Body of pancreas (tissue), 4 donors: ENCODE measurements around the gene PLEKHG4B. TPM values are rescaled to one million over a fixed set of nuclear protein-coding genes. Genes with fewer than 3 reads are reported as not detected.

Experiments used
- ATAC-seq: fragments of 150-250 bp; one replicate; pipeline ENCODE4 v1.9.1; 2016
- DNase-seq, 4 donors: peaks; one replicate each; pipeline ENCODE4 v3.0.0-alpha.2; 2019
- H3K27ac ChIP-seq, 4 donors: fragments of 200-600 bp; sonication (generic); 1 replicate in 3 of 4; 2 replicates in 1 of 4; pipeline versions ENCODE4 v1.5.1 to v1.6.1; 2016 to 2019; ENCODE audit warnings: mild to moderate bottlenecking in 1 of 4, mixed read lengths in 1 of 4, moderate library complexity in 1 of 4
- H3K27me3 ChIP-seq, 2 donors: fragments of 200-600 bp; sonication (generic); one replicate each; pipeline ENCODE4 v1.6.0; 2016; ENCODE audit warnings: mild to moderate bottlenecking in 1 of 2
- H3K36me3 ChIP-seq, 2 donors: fragments of 200-600 bp; sonication (generic); replicated peaks in 1 of 2; 2 replicates each; pipeline ENCODE4 v1.5.1; 2016; ENCODE audit warnings: low read depth in 2 of 2; ENCODE audit not compliant: insufficient read depth in 1 of 2
- H3K4me1 ChIP-seq: fragments of 200-600 bp; sonication (generic); one replicate; pipeline ENCODE4 v1.6.0; 2016
- H3K4me3 ChIP-seq, 2 donors: fragments of 200-600 bp; sonication (generic); 1 replicate in 1 of 2; 2 replicates in 1 of 2; pipeline ENCODE4 v1.5.1; 2016 to 2019
- H3K9me3 ChIP-seq, 3 donors: fragments of 200-600 bp; sonication (generic); 1 replicate in 2 of 3; 2 replicates in 1 of 3; pipeline ENCODE4 v1.5.1; 2016
- POLR2A ChIP-seq, 3 donors: fragments of 450-650 bp; IDR thresholded peaks; one replicate each; pipeline ENCODE4 v1.6.1; 2016; ENCODE audit warnings: antibody characterized with exemption in 3 of 3, mild to moderate bottlenecking in 2 of 3
- WGBS, 2 donors: methylation state at CpG; one replicate each; pipeline ENCODE4 v1.1.5; 2017; 5-methylcytosine and 5-hydroxymethylcytosine counted together
- intact Hi-C: fragments of 100-400 bp; cut with DNase I; formaldehyde crosslinking; loops from one replicate; pipeline ENCODE4 v1.15.1; 2023
- total RNA-seq, 2 donors: library from RNA; depleted of rRNA; stranded (reverse); fragments of >200 nt; gene quantifications; one replicate each; pipeline ENCODE4 v1.1.0, GENCODE V29; 2016
- TF ChIP-seq, protein P1 (sequence below), 7 experiments: fragments of 450-650 bp in 4 of 7; fragments of 200-600 bp in 3 of 7; sonication (generic) in 3 of 7; IDR thresholded peaks; one replicate each; pipeline ENCODE4 v1.5.1; 2016 to 2019; ENCODE audit warnings: antibody characterized with exemption in 7 of 7

PLEKHG4B gene
- total RNA-seq, 2 donors from 2014 or later: 0.99 to 1.3 TPM

DNA sequence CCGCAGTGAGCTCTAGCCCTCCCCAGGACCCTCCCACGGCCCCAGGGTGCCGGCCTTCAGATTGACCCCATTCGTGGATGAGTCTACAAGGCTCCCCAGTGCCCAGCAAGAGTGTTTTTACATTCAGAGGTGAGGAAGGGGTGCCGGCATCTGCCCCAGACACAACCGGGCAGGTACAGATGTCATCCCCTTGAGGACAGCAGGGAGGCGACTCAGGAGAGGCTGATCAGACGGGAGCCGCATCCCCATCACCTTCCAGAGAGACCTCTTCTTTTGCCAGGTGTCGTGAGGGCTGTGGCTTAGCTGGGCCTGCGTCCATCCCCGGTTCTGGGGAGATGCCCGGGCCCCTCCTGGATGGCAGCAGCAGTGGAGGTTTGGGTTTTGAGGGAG is 95.1 kb downstream of the PLEKHG4B start:
- Histone ChIP-seq H3K27me3 (no peaks in the 10 kb centered on the region), H3K4me1 (peaks cover 24% of the 10 kb centered on the region), H3K36me3 (no peaks in the 10 kb centered on the region), H3K9me3 (no peaks in the 10 kb centered on the region), H3K27ac (no peak overlapping the region), H3K4me3 (no peak overlapping the region)
- ATAC-seq (no peak), DNase-seq (no peak)
- TF ChIP-seq, protein P1, sequence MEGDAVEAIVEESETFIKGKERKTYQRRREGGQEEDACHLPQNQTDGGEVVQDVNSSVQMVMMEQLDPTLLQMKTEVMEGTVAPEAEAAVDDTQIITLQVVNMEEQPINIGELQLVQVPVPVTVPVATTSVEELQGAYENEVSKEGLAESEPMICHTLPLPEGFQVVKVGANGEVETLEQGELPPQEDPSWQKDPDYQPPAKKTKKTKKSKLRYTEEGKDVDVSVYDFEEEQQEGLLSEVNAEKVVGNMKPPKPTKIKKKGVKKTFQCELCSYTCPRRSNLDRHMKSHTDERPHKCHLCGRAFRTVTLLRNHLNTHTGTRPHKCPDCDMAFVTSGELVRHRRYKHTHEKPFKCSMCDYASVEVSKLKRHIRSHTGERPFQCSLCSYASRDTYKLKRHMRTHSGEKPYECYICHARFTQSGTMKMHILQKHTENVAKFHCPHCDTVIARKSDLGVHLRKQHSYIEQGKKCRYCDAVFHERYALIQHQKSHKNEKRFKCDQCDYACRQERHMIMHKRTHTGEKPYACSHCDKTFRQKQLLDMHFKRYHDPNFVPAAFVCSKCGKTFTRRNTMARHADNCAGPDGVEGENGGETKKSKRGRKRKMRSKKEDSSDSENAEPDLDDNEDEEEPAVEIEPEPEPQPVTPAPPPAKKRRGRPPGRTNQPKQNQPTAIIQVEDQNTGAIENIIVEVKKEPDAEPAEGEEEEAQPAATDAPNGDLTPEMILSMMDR (IDR thresholded peaks at IDR 0.05): no peak
- TF ChIP-seq POLR2A (IDR thresholded peaks at IDR 0.05): no peak
- WGBS, 2 donors: 77% methylated on average over 5 to 13 of the region's 13 CpGs
- intact Hi-C loops: no loop called here

DNA sequence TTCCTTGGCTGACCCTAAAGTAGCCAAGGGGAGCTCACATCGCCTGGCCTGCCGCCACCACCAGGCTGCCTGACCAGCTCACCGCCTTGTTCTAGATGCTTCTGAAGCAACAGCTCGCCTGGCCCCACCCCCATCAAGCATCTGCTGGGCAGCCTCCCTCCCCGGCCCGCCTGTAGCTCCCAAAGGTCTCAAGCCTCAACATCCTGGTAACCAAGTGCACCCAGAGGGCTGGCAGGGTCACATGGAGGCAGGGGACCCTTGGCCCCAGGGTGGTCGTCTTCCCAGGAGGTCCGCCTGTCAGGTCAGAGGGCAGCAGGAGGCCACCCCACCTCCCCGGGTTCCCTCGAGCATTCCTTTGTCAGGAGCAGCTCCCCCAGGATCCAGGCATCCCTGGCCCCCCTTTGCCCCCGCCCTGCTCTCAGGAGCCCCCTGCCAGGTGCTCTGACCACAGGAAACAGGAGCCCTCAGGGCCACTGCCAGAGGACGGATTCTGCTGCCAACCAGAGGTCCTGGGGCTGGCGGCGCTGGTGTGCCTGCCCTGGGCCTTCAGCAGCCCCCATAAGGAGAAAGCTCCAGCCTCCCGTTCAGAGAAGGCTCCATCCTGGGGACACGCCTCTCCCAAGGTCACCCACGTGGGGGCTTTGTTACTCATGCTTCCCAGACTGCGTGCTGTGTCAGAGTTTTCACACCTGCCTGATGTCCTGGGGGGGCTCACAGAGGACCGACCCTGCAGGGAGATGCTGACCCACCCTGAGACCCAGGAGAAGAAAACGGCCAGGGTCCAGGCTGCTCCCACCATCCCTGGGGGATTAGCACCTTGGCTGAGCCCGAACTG is 95.9 kb downstream of the PLEKHG4B start:
- DNase-seq (peak in 1 of 4 donors; percentile 16), ATAC-seq (no peak)
- H3K27me3 ChIP-seq: no peaks in the 10 kb centered on the region
- TF ChIP-seq POLR2A (IDR thresholded peaks at IDR 0.05): no peak
- TF ChIP-seq, protein P1 (IDR thresholded peaks at IDR 0.05): no peak
- intact Hi-C loops: no loop called here
- no peaks in the 10 kb centered on the region for H3K9me3 ChIP-seq
- peaks cover 24% of the 10 kb centered on the region for H3K4me1 ChIP-seq
- 34 to 52% methylated on average over 7 to 20 of the region's 21 CpGs for WGBS, 2 donors
- no peak overlapping the region for H3K4me3 ChIP-seq
- H3K27ac ChIP-seq: no peak overlapping the region
- H3K36me3 ChIP-seq: no peaks in the 10 kb centered on the region

- TF ChIP-seq POLR2A (IDR thresholded peaks at IDR 0.05): no peak
- TF ChIP-seq, protein P1 (IDR thresholded peaks at IDR 0.05): peak; percentile 87 to 97 (median 90)
- peaks cover 24% of the 10 kb centered on the region for H3K4me1 ChIP-seq
- ATAC-seq: peak; percentile 84
- H3K4me3 ChIP-seq: no peak overlapping the region
- no peaks in the 10 kb centered on the region for H3K36me3 ChIP-seq
- no peaks in the 10 kb centered on the region for H3K9me3 ChIP-seq
- WGBS, 2 donors: 29 to 50% methylated on average over 11 to 37 of the region's 37 CpGs
- H3K27me3 ChIP-seq: no peaks in the 10 kb centered on the region
- peak; percentile 87 to 89 (median 88) for DNase-seq
- no peak overlapping the region for H3K27ac ChIP-seq
- intact Hi-C loops: no loop called here
These were observed 96.8 kb downstream of the PLEKHG4B start for GRCh38 chr5:188488-189481.

GRCh38 chr5:189486-189885 is 97.5 kb downstream of the PLEKHG4B start:
- Histone ChIP-seq H3K9me3 (no peaks in the 10 kb centered on the region), H3K4me3 (no peak overlapping the region), H3K27ac (no peak overlapping the region), H3K27me3 (no peaks in the 10 kb centered on the region), H3K36me3 (no peaks in the 10 kb centered on the region), H3K4me1 (peaks cover 24% of the 10 kb centered on the region)
- no peak for DNase-seq
- intact Hi-C loops: no loop called here
- TF ChIP-seq, protein P1 (IDR thresholded peaks at IDR 0.05): no peak
- TF ChIP-seq POLR2A (IDR thresholded peaks at IDR 0.05): no peak
- 70 to 75% methylated on average over 5 to 9 of the region's 10 CpGs for WGBS, 2 donors
- ATAC-seq: no peak
